MCF 10A (cell line): ENCODE data around the gene GPR75. TPM values are rescaled to one million over a fixed set of nuclear protein-coding genes. Genes with fewer than 3 reads are reported as not detected.

Experiments
- BruUV-seq: library from RNA; stranded (reverse); fragments of 400-500 nt; replicated peaks from 2 replicates; lab custom pipeline; 2021; lab: Mats Ljungman, UMichigan
- CTCF ChIA-PET: fragments of 300-600 bp; sonication (Branson Sonifier 250); formaldehyde crosslinking; extraction: SDS; loops from one replicate; lab custom pipeline; 2021; ENCODE audit warnings: antibody characterized with exemption, inconsistent platforms; lab: Yijun Ruan, JAX
- POLR2A ChIA-PET: fragments of 300-600, 350-650 bp; sonication (Branson Sonifier 250); formaldehyde crosslinking; extraction: SDS; loops from one replicate; lab custom pipeline; 2020; ENCODE audit warnings: antibody characterized with exemption, inconsistent platforms; lab: Yijun Ruan, JAX
- DNase-seq: peaks from one replicate; pipeline ENCODE4 v3.0.0-alpha.2; 2018; ENCODE audit not compliant: unreplicated experiment
- H3K27ac Mint-ChIP-seq: one replicate; pipeline ENCODE4 v1.8.0; 2022; ENCODE audit warnings: mild to moderate bottlenecking, low read depth, mixed read lengths; ENCODE audit not compliant: unreplicated experiment
- H3K27me3 Mint-ChIP-seq: one replicate; pipeline ENCODE4 v1.8.0; 2022; ENCODE audit warnings: mixed read lengths; ENCODE audit not compliant: insufficient read depth, unreplicated experiment
- H3K36me3 Mint-ChIP-seq: one replicate; pipeline ENCODE4 v1.8.0; 2022; ENCODE audit warnings: mild to moderate bottlenecking, moderate library complexity, mixed read lengths; ENCODE audit not compliant: insufficient read depth, unreplicated experiment
- H3K4me1 Mint-ChIP-seq: one replicate; pipeline ENCODE4 v1.8.0; 2022; ENCODE audit warnings: mixed read lengths; ENCODE audit not compliant: insufficient read depth, unreplicated experiment
- H3K4me3 Mint-ChIP-seq: one replicate; pipeline ENCODE4 v1.8.0; 2022; ENCODE audit warnings: mild to moderate bottlenecking, moderate library complexity, mixed read lengths; ENCODE audit not compliant: unreplicated experiment
- H3K9me3 Mint-ChIP-seq: one replicate; pipeline ENCODE4 v1.8.0; 2022; ENCODE audit warnings: mixed read lengths; ENCODE audit not compliant: unreplicated experiment
- CTCF ChIP-seq: fragments of 200-600 bp; IDR thresholded peaks from one replicate; pipeline ENCODE4 v1.8.0; 2022; ENCODE audit warnings: antibody characterized with exemption, mild to moderate bottlenecking; ENCODE audit not compliant: unreplicated experiment
- intact Hi-C: fragments of 100-400 bp; cut with micrococcal nuclease; formaldehyde crosslinking; loops from 2 replicates; pipeline ENCODE4 v1.14.1; 2022
- microRNA-seq: library from miRNA; unstranded; fragments of <30 nt; microRNA quantifications from one replicate; pipeline ENCODE4 v1.2.0, GENCODE V29; 2022
- total RNA-seq: library from RNA; stranded (reverse); gene quantifications from 2 replicates; pipeline ENCODE4 v1.2.3, GENCODE V29; 2022

GPR75 gene
- total RNA-seq, 1 experiment from 2014 or later, result 4.0 TPM

DNA sequence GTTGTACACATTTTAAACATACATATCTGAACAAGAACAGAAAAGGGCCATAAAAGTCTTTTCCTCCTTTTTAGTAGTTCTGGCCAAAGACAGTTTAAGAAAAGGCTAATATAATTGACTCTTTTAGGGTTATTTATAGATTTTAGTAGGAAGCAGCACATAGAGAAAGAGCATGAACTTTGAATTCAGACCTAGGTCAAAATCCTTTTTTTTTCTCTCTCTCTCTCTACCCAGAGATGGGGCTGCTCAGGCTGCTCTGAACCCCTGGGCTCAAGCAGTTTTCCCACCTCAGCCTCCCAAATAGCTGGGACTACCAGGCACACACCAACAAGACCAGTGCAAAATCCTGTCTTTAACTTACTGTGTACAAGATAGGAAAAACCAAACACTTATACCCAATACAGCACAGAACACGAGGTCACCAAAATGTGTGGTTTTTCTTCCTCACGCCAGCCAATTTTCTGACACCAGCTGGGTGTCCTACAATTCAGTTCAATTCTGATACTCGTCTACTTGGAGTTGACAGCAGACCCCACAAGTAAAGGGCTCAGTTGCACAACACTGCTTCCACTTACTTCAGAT is 40.8 kb downstream of the GPR75 start:
- CTCF ChIA-PET, result no interaction called here
- Mint-ChIP-seq H3K27me3 (no peaks in the 10 kb centered on the region), H3K9me3 (no peaks in the 10 kb centered on the region), H3K4me1 (no peaks in the 10 kb centered on the region), H3K36me3 (peaks cover 60% of the 10 kb centered on the region), H3K4me3 (no peak overlapping the region), H3K27ac (no peak overlapping the region)
- DNase-seq, result no peak
- POLR2A ChIA-PET, result interaction anchor here (0.6 to 0.7 kb wide), 3 partner anchors 27 to 373 kb away, joined by 3 read pairs; no protein-coding TSS in a partner anchor
- BruUV-seq, result no TSS peak
- intact Hi-C loops, result no loop called here
- TF ChIP-seq CTCF, result no peak

DNA sequence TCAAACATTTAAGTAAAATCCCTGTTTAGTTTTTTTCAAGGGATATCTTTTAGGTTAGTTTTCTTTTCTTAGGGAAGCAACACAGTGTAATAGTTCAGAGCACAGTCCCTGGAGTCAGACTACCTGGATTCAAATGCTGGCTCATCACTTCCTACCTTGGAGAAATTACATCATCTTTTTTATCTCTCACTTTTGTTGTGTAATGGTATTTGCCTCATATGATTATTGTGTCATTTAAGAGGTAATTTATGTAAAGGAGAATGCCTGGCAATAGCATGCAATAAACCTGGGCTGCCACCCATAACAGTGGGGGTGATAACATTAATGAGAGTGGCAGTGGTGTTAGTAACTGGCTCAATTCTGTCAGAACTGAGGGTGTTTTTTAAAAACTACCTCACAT is 46.6 kb downstream of the GPR75 start:
- DNase-seq, result peak; percentile 22
- no TSS peak for BruUV-seq

DNA sequence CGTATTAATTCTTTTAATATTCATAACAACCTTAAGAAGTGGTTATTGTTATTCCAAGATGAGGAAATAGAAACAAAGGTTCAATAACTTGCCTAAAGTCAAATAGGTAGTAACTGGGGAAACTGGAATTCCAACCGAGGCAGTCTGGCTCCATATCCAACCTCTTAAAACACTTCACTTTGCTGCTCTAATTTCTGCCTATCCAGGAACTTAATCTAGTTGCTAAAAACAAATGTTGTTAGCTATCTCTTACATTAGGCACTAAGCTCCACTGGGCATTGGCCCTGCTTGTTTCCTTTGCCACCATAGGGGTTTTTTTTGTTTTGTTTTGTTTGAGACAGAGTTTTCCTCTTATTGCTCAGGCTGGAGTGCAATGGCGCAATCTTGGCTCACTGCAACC is 48.2 kb downstream of the GPR75 start:
- Mint-ChIP-seq H3K27me3 (no peaks in the 10 kb centered on the region), H3K4me1 (peaks cover 14% of the 10 kb centered on the region), H3K4me3 (no peak overlapping the region), H3K27ac (no peak overlapping the region), H3K9me3 (no peaks in the 10 kb centered on the region), H3K36me3 (peaks cover 85% of the 10 kb centered on the region)
- intact Hi-C loops, result no loop called here
- DNase-seq, result no peak
- ChIA-PET POLR2A (no interaction called here), CTCF (interaction anchor here (0.7 kb wide), 1 partner anchor 14 kb away, joined by 3 read pairs; no protein-coding TSS in a partner anchor)
- no TSS peak for BruUV-seq
- TF ChIP-seq CTCF, result no peak

More for the DNA sequence above, 46.6 kb downstream of the GPR75 start:
- ChIA-PET CTCF (interaction anchor here (0.5 to 0.7 kb wide), 2 partner anchors 15 to 106 kb away, joined by 3 to 6 read pairs; no protein-coding TSS in a partner anchor), POLR2A (interaction anchor here (0.6 to 1.2 kb wide), 11 partner anchors 10 to 157 kb away, joined by 3 to 6 read pairs (median 4); partner anchors contain the start of gene PSME4)
- H3K36me3 Mint-ChIP-seq, result peaks cover 90% of the 10 kb centered on the region
- H3K27me3 Mint-ChIP-seq, result no peaks in the 10 kb centered on the region
- H3K9me3 Mint-ChIP-seq, result no peaks in the 10 kb centered on the region
- intact Hi-C loops, result no loop called here
- peaks cover 14% of the 10 kb centered on the region for H3K4me1 Mint-ChIP-seq
- peak overlapping the region; percentile 69 for H3K27ac Mint-ChIP-seq
- TF ChIP-seq CTCF, result no peak
- no peak overlapping the region for H3K4me3 Mint-ChIP-seq

Small RNA genes lying within 50 kb of the gene (microRNA-seq; reads per million reads assigned to microRNA genes)
- 1.6 reads per million, percentile 10 among the genes with 10 or more reads in this experiment for gene MIR3682

Other genes with a start within 250 kb of the GPR75 start
- 7.4 and 10.5 TPM in 2 replicates for gene CHAC2, start 92.2 kb downstream of the GPR75 start, total RNA-seq
- 19.7 and 20.3 TPM in 2 replicates for gene ASB3, start 73.0 kb downstream of the GPR75 start, total RNA-seq
- gene ERLEC1, start 72.9 kb downstream of the GPR75 start, total RNA-seq, result 51.4 and 68.1 TPM in 2 replicates
- gene PSME4, start 111.0 kb upstream of the GPR75 start, total RNA-seq, result 54.8 and 65.2 TPM in 2 replicates